ELR (cell line): ENCODE measurements around the gene CEP72.

Experiments used
- DNase-seq: peaks from one replicate; pipeline ENCODE4 v3.0.0-alpha.2; 2015; ENCODE audit warnings: low read depth

CEP72 gene

DNA sequence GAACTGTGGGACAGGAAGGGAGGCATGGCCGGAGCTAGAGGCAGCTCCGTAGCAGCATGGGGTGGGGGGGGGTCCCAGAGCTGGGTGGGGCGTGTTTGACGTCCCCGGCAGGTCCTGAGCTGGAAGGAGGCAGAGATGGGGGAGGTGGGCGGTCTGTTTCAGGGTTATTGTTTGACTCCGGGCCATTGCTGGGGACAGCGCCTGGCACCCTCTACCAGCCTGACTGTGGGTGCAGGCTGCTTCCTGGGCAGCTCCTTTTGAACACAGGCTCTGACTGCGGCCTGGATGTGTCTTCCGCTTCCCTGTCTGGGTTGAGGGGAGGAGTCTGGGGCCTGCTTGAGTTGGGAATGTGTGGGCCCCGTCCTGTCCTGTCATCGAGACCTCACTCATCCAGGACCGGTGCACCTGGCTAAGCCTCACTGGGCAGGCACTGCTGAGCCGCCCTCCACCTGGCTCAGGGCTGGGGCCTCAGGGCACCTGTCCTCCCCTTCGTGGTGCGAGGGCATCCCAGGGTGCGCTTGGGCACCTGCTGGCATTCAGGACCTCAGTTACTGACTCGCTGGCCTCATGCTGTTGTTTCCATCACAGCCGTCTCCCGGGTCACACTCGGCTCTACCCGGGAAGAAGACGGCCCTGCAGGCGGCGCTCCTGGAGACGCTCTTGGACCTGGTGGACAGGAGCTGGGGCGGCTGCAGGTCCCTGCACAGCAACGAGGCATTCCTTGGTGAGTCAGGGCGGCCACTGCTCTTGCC lies 26.5 kb downstream of the CEP72 start:
- DNase-seq = no peak

DNA sequence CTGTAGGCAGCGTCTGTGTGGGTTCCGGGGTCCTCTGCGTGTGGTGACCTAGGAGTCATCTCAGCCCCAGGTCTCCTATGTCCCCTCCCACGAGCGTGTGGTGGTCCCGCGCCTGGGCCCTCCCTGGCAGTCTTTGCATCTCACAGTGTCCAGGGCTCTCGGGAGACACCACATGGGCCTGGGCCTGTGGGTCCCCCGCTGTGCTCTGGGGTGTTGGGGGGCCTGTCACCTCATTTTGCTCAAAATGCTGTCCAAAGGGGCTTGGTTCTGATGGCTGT lies 27.1 kb downstream of the CEP72 start:
- no peak for DNase-seq

DNA sequence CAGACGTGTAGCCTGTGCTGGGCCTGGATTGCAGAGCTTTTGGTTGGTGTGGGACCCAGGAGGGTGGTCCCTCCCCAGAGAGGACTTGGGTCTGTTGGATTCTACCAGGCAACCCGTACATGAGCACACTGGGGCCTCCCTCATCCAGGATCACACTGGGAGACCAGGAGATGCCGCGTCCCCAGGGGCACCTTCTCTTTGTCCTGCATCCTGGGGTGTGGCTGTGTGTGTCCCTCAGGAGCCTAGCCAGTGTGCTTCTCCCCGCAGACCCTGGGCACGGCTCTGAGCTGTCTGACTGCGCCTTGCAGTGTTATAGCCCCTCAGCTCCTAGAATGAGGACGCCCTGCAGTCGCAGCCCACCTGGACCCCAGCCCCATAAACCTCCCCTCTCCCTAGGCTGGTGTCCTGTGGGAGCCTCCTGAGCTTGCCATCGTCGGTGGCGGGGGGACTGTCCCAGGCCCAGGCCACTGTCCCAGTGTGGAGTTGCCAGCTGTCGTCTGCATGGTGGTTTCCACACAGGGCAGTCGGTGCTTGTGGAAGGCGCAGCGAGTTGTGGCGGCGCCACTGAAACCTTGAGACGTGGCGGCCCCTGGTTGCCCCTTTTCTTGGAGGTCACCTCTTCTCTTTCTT lies 27.6 kb downstream of the CEP72 start:
- DNase-seq = no peak

DNA sequence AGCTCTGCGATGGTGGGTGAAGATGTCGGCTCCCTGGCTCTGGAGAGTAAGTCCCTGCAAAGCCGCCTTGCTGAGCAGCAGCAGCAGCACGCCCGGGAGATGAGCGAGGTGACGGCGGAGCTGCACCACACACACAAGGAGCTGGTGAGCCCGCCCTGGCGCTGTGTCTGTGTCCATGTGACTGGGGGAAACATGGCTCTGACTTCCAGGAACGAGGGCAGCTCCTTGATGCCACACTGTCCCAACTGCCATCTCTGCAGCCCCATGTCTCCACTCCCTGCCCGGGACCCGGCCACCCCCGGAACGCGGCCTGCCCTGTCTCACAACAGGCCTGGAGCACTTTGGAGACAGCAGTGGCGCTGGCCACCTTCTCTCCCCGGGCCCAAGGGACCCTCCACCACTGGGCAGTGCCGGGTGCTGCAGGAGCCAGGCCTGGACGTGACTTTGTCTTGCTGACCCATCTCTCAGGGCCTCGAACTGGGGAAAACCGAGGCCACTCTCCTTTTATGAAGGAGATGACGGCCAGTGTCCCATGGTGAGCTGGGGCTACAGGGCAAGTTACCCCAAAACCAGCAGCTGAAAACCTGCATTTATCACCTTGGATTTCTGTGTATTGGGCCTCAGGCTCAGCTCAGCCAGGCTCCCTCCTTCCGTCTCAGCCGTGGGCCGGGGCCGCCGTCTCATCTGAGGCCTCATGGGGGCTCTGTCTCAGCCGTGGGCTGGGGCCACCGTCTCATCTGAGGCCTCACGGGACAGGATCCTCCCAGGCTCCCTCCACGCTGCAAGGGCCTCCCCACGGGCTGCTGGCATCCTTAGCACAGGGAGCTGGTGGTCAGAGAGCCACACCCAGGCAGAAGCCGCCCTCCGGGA lies 28.6 kb downstream of the CEP72 start:
- no peak for DNase-seq

DNA sequence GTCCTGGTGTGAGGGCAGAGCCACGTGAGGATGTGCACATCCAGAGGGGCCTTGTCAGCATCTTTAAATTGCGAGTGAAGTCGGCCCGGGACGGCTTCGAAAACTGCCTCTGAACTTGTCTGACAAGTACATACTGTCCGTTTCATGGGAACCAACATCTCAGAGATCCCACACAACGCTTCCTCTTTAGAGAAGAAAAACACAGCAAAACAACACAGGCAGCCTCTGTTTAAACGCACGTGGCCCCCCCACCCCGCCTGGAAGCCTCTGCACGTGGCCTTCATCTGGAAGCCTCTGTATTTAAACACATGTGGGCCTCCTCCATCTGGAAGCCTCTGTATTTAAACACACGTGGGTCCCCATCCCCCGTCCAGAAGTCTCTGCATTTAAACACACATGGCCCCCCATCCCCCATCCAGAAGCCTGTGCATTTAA lies 29.2 kb downstream of the CEP72 start:
- DNase-seq = no peak

DNA sequence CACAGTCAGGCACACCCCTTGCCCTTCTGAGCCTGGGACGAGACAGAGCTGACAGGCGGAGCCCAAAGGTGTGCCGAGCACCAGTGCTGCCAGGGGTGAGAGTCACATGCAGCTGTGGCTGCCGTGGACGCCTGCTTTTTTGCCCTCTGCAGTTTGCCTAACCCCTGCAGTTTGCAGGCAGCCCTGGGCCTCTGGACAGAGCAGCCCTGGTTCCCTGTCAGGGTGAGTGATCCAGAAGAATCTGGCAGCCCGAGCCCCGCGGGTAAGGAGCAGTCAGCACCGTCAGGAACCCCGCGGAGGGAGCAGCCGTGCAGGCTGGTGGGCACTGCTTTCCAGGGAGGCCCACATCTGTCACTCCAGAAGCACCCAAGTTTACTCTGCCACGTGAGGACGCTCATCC lies 30.3 kb downstream of the CEP72 start:
- no peak for DNase-seq

DNA sequence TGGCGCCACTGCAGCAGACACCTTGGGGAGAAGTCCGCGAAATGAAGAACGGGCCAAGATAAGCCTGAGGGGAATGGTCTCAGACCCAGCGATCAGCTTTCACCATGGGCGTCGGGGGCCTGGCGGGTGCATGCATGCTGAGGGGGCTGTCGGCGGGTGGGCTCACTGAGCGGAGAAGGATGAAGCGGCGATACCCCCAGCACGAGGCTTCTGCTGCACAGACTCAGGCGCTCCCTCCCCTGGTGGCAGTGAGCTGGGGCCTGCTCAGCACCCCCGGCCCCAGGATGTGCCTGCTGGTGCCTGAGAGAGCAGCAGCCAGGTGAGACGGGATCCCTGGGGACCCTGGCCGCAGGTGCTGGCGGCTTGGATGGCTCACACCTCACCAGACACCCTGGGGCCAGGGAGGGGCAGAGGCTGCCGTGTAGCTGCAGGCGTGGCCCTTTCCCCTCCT lies 31.2 kb downstream of the CEP72 start:
- DNase-seq = no peak

DNA sequence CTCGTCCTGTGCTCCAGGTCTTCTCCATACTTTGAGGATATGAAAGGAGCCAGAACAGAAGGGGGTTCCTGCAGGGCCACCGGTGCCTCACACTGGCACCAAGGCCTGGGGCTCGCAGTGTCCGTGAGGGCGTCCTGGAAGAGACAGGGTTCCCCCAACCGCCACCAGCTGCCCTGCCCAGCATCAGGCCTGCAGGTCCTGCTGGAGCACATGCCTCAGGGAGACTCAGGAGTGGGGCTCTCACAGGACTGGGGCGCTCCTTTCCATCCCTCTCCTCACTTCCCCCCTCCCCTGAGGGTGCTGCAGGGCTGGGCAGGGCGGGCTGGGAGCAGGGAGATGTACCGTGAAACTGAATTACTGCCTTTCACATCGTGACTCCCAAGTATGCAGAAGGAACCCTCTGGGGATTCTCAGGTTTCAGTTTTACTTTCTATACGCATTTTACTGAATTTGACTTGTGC lies 31.7 kb downstream of the CEP72 start:
- DNase-seq = no peak

DNA sequence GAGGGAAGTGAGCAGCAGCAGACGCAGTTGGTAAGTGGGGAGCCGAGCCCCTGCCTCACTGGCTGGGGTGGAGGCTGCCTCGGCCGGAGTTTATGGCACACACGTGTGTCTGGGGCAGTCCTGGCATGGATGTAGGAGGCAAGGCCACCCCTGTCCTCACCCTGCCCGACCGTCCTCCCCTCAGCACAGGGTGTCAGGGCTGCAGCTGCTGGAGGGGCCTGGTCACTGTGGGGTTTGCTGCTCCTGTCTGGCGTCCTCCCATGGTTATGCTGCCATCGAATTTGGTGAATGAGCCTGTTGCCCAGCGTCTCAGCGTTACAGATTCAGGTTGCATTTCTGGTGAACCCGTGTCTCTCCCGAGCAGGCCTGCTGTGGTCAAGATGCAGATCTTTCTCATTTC lies 32.4 kb downstream of the CEP72 start:
- no peak for DNase-seq

DNA sequence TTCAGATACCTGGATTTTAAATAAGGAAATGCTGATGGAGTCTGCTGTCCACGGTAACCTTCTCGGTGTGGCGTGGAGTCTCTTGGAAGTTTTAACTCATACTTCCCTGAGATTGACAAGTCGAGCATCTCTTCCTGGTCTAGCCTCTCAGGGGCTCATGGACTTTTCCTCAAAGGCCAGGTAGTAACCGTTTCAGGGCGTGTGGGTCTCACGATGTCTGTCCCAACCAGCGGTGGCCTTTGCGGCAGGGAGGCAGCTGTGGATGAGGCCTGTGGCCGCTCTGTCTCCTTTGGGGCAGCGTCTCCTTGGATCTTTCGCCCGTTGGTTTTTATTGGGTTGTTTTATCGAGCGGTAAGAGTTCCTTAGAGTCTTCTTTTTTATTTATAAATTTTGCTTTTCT lies 32.8 kb downstream of the CEP72 start:
- DNase-seq = no peak

DNA sequence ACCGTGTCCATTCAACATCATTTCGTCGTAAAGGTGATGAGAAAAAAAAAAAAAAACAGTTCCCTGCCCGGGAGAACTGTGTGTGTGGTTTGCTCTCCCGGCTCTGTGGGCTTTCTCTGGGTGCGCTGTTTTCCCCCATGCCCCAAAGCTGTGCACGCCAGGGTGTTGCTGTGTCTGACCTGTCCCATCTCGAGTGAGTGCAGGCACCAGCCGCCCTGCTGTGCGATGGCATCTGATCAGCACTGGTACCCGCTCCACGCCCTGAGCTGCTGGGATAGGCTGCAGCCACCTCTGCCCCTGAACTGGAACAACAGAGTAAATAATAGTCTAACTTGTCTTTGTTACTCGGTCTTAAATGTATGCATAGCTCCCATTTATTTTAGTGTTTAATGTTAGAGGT lies 33.3 kb downstream of the CEP72 start:
- no peak for DNase-seq

DNA sequence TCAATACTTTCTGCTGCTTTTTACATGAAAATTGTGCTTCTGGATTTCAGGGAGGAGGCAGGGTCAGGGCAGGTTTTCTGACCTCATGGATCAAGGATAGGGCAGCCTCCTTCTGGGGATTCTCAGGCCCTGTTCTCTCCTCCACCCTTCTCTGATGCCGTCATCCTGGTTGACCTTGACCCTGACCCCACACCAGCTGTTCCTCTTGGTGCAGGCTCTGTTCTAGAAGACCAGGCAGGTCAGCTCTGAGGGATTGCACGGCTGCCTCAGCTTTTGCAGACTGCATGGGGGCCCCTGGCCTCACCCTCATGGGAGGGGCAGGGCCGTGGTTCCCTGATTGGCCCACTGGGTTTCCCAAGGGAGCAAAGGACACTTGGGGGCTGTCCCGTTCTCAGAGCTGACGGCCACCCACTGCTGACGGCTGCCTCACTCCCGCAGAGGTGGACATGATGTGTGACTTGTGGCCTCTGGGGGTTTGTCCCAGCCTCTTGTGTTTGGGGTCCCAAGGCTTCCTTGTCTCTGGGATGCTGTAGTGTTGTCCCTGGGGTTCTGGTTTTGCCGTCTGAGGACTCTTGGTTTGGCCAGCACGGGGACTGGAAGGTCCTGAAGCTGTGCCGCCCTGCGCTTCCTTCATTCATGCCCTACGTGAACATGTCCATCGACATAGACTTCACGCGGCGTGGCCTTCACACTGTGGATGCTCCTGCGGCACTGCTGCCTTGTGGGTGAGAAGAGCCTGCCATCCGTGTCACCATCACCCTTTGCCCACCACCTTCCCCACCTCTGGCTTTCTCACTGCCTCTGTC lies 34.5 kb downstream of the CEP72 start:
- no peak for DNase-seq

DNA sequence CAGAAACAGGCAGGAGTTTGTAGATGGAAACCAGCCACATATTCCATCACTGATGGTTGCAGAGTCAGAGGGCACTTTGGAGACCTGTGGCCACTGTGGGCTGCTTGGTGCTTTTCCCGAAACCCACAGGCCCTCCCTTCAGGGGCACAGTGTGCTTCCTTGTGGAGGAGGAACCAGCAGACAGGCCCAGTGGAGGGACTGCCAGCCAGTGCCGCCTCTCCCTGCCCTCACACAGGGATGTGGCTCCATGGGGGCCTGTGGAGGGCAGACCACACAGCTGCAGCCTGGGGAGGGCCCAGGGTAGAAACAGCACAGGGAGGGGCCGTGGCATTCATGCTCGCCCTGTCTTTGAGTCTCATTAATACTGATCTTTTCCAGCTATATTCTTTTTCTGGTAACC lies 35.2 kb downstream of the CEP72 start:
- no peak for DNase-seq

DNA sequence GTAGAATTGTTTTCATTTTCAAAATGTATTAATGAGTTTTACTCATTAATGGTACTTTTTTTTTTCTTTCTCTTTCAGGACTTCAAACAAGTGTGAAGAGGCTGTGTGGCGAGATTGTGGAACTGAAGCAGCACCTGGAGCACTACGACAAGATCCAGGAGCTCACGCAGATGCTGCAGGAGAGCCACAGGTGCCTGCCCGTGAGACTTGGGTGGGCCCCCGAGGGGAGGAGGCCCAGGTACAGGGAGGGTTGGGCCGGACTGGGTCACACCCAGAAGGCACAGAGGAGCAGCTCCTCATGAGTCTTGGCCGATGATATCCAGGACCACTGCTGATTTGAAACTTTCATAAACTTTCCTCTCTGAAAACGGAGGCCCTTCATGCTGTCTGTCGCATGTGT lies 35.6 kb downstream of the CEP72 start:
- no peak for DNase-seq

DNA sequence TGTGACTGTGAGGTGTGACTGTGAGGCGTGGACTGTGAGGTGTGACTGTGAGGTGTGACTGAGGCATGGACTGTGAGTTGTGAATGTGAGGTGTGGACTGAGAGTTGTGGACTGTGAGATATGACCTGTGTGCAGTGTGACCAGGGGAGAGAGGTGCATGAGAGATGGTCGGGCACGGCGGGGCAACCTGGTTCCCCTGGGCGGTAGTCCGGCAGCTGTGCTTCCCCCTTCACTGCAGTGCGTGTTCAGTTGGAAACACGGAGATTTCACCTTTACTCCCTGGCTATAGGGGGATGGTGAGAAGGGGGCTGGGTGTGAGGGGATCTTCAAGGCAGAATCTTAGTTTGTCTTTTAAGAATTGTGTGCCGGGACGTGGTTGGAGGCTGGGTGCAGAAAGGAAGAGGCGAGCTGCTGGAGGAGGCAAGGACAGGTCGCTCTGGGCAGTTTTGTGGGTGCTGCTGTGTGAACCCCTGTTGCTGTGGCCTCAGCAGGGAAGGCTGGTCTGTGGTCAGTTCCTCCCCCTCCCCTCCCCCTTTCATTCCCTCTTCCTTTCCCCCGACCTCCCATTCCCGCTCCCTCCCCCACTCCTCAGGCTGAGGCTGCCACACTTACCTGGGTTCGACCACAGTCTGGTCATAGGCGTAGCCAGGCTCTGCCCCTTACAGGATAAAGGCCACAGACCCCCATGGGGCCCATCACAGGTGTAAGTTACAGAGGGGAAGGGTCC lies 39.3 kb downstream of the CEP72 start:
- no peak for DNase-seq

DNA sequence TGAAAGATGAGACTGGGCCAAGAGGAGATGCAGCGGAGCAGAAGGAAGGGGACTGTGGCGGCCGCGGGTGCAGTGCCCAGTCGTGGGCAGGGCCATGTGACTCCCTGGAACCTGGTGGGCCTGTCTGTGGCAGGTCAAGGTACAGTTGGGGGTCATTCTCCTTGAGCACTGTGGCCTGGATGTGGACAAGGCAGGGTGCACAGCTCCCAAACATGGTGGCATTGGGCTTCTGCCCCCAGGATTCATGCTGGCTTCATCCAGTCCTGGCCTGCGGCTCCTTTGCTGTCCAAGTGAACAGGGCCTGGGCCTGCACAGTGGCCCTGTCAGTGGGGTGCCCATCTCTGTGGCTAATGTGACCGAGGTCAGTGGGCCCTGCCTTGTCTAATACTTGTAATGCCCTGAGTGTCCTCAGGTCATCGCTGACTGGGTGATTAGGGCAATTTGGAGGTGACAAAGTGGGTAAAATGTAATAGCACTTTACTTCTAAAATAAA lies 39.9 kb downstream of the CEP72 start:
- no peak for DNase-seq

DNA sequence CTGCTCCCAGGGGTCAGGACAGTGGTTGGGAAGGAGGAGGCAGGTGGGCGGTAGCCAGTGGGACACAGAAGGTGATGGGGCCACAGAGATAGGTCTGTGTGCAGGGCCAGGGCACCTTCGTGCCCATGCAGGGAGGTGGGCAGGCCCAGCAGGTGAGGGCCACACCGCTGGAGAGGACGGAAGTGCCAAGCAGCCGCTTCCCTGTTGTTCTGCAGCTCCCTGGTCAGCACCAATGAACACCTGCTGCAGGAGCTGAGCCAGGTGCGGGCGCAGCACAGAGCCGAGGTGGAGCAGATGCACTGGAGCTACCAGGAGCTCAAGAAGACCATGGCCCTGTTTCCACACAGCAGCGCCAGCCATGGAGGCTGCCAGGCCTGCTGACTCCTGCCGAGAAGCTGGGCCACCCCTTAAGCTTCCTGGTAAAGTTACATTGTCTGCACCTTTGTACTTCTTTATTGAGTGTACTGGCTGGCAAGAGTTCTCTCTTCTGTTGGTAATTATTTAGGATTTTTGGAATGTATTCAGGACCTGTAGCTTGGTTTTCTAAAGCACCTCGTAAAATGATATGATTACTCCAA lies 40.7 kb downstream of the CEP72 start:
- DNase-seq = no peak

DNA sequence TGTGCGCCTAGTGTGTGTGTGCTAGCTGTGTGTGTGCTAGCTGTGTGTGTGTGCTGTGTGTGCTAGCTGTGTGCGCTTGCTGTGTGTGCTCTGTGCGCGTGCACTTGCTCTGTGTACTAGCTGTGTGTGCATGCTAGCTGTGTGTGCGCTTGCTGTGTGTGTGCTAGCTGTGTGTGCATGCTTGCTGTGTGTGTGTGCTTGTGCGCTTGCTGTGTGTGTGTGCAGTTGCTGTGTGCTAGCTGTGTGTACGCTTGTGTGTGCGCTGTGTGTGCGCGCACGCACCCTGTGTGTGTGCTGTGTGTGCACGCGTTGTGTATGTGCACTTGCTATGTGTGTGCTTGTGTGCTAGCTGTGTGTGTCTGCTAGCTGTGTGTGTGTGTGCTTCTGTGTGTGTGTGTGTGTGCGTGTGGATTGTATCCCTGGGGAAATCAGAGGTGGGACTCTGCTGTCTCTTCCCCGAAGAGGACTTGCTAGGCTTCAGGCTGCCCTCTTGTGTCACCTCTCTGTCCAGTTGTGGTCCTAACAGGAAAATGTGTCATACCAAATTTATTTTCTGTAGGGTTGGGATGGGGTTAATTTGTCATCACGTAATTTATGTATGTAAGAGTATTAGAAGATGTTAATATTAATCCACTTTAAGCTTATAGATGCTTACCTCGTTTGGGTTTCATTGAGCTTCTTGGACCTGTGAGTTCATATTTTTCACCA lies 42.1 kb downstream of the CEP72 start:
- DNase-seq = no peak

DNA sequence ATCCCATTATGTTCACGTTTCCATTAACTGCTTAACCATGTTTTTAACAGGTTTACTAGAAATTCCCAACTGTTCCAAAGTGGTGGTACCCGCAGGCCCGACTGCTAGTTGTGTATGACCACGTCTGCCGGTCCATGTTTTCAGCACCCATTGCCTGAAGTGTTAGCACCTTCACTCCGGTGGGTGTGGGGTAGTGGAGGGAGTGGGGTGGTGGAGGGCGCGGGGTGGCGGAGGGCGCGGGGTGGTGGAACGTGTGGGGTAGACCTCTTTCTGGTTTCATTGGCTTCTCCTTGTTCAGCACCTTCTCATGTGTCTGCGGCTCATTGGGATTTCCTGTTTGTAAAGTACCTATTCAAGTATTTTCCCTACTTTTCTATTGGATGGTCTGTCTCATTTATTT lies 43.3 kb downstream of the CEP72 start:
- no peak for DNase-seq

DNA sequence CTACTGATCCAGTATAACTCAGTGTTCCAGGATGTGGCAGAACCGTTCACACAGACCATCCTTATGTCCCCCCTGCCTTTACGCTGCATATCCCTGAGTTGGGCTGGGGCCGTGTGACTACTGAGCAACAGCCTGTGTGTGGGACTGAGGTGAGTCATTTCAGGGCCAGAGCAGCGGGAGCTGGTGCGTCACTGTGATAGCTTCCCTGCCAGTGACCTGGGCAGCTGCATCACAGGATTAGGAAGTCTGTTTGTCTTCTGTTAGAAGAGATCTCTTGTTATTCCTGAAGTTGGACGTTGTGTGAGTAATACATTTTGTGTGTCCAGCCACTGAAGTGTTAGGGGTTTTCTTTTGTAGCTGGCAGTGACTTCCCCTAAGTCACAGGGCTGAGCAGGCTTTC lies 45.4 kb downstream of the CEP72 start:
- peak; percentile 96 for DNase-seq
